ENCODE data around the gene SPINT2. TPM values are rescaled to one million over a fixed set of nuclear protein-coding genes. Genes with fewer than 3 reads are reported as not detected.

The SPINT2 gene
- total and polyA plus RNA-seq, 2 of the 13 experiments (the other 11 are each of a cell fraction or from before 2014, with no cell fraction given): 0.31 to 0.77 TPM

DNA sequence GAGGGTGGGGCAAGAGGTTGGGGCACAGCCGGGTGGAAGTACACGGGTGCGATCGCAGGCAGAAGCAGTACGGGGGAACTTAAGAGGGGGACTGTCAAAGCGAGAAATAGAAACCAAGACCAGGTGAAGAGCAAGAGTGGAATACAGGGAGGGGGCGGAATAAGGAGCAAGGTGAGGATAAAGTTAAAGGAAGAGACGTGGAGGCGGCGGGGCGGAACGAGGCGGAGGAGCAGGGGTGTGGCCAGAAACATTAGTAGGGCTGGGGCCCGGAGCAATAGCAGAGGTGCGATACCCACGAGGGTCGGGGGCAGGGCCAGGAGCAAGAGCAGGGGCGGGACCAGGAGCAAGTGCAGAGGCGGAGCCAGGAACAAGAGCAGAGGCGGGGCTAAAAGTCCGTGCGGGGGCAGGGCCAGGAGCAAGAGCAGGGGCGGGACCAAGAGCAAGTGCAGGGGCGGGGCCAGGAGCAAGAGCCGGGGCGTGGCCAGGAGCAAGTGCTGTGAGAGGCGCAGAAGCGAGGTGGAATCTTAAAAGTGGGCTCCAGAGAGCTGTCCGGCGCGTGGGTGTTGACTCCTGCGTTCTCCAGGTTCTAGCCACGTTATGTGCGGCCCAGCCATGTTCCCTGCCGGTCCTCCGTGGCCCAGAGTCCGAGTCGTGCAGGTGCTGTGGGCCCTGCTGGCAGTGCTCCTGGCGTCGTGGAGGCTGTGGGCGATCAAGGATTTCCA, 72.4 kb downstream of the SPINT2 start (continued):
- TF ChIP-seq, protein P1, sequence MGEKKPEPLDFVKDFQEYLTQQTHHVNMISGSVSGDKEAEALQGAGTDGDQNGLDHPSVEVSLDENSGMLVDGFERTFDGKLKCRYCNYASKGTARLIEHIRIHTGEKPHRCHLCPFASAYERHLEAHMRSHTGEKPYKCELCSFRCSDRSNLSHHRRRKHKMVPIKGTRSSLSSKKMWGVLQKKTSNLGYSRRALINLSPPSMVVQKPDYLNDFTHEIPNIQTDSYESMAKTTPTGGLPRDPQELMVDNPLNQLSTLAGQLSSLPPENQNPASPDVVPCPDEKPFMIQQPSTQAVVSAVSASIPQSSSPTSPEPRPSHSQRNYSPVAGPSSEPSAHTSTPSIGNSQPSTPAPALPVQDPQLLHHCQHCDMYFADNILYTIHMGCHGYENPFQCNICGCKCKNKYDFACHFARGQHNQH (CRISPR knock-in tag; IDR thresholded peaks at IDR 0.05): 0 out of 2 replicates have a peak, but pooled peaks have one; percentile 15
- TF ChIP-seq THYN1 (CRISPR knock-in tag; IDR thresholded peaks at IDR 0.05; ENCODE audit: borderline replicate concordance, low read depth) (no peak), ZSCAN25 (CRISPR knock-in tag; IDR thresholded peaks at IDR 0.05) (0 out of 2 replicates have a peak, but pooled peaks have one; percentile 47), SYNCRIP (IDR thresholded peaks at IDR 0.05; ENCODE audit: insufficient read depth, low read depth, low read length) (no peak), TGIF2 (CRISPR knock-in tag; IDR thresholded peaks at IDR 0.05) (0 out of 2 replicates have a peak, but pooled peaks have one; percentile 21), PTBP1 (IDR thresholded peaks at IDR 0.05; ENCODE audit: low read depth, low read length, poor library complexity, severe bottlenecking) (no peak), DNMT3B (CRISPR knock-in tag; conservative IDR thresholded peaks at IDR 0.05) (no peak), HMG20B (CRISPR knock-in tag; conservative IDR thresholded peaks at IDR 0.05) (no peak), ZEB1 (IDR thresholded peaks at IDR 0.05; ENCODE audit: insufficient replicate concordance, low read depth) (peak; percentile 41), MTA3 (CRISPR knock-in tag; IDR thresholded peaks at IDR 0.05) (no peak), ZSCAN9 (CRISPR knock-in tag; IDR thresholded peaks at IDR 0.05; ENCODE audit: borderline replicate concordance) (no peak), JUNB (CRISPR knock-in tag; IDR thresholded peaks at IDR 0.05; ENCODE audit: borderline replicate concordance) (no peak), GLI4 (CRISPR knock-in tag; IDR thresholded peaks at IDR 0.05; ENCODE audit: borderline replicate concordance) (no peak), YY1 (IDR thresholded peaks at IDR 0.05; ENCODE audit: insufficient read depth, insufficient replicate concordance, low read depth, low read length) (peak; percentile 8), FOXO1 (CRISPR knock-in tag; IDR thresholded peaks at IDR 0.05) (0 out of 2 replicates have a peak, but pooled peaks have one; percentile 60), ZNF629 (CRISPR knock-in tag; conservative IDR thresholded peaks at IDR 0.05) (0 out of 2 replicates have a peak, but pooled peaks have one; percentile 19), HNRNPL (IDR thresholded peaks at IDR 0.05; ENCODE audit: low read depth, low read length) (0 out of 2 replicates have a peak, but pooled peaks have one; percentile 12), SP5 (CRISPR knock-in tag; IDR thresholded peaks at IDR 0.05; ENCODE audit: borderline replicate concordance, low read depth) (0 out of 2 replicates have a peak, but pooled peaks have one; percentile 13), ZNF430 (CRISPR knock-in tag; IDR thresholded peaks at IDR 0.05) (peak; percentile 40; the same call in 1 of the 2 replicates), ZNF766 (CRISPR knock-in tag; IDR thresholded peaks at IDR 0.05; ENCODE audit: borderline replicate concordance) (no peak), SNAPC2 (CRISPR knock-in tag; IDR thresholded peaks at IDR 0.05) (peak; percentile 73; the same call in 1 of the 2 replicates), ZNF556 (CRISPR knock-in tag; IDR thresholded peaks at IDR 0.05; ENCODE audit: borderline replicate concordance) (no peak), ZFY (CRISPR knock-in tag; IDR thresholded peaks at IDR 0.05) (0 out of 2 replicates have a peak, but pooled peaks have one; percentile 17)
- TF ChIP-seq, protein P2, sequence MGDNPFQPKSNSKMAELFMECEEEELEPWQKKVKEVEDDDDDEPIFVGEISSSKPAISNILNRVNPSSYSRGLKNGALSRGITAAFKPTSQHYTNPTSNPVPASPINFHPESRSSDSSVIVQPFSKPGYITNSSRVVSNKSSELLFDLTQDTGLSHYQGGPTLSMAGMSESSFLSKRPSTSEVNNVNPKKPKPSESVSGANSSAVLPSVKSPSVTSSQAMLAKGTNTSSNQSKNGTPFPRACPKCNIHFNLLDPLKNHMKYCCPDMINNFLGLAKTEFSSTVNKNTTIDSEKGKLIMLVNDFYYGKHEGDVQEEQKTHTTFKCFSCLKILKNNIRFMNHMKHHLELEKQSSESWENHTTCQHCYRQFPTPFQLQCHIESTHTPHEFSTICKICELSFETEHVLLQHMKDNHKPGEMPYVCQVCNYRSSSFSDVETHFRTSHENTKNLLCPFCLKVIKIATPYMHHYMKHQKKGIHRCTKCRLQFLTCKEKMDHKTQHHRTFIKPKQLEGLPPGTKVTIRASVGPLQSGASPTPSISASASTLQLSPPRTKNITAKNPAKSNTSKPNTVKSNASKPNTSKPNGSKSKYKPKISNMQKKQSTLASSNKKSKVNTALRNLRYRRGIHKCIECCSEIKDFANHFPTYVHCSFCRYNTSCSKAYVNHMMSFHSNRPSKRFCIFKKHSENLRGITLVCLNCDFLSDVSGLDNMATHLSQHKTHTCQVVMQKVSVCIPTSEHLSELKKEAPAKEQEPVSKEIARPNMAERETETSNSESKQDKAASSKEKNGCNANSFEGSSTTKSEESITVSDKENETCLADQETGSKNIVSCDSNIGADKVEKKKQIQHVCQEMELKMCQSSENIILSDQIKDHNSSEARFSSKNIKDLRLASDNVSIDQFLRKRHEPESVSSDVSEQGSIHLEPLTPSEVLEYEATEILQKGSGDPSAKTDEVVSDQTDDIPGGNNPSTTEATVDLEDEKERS (CRISPR knock-in tag; IDR thresholded peaks at IDR 0.05): no peak
- TF ChIP-seq, protein P3, sequence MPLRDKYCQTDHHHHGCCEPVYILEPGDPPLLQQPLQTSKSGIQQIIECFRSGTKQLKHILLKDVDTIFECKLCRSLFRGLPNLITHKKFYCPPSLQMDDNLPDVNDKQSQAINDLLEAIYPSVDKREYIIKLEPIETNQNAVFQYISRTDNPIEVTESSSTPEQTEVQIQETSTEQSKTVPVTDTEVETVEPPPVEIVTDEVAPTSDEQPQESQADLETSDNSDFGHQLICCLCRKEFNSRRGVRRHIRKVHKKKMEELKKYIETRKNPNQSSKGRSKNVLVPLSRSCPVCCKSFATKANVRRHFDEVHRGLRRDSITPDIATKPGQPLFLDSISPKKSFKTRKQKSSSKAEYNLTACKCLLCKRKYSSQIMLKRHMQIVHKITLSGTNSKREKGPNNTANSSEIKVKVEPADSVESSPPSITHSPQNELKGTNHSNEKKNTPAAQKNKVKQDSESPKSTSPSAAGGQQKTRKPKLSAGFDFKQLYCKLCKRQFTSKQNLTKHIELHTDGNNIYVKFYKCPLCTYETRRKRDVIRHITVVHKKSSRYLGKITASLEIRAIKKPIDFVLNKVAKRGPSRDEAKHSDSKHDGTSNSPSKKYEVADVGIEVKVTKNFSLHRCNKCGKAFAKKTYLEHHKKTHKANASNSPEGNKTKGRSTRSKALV (CRISPR knock-in tag; IDR thresholded peaks at IDR 0.05): no peak
